Measurements from ENCODE around the gene ATG101.

DNA sequence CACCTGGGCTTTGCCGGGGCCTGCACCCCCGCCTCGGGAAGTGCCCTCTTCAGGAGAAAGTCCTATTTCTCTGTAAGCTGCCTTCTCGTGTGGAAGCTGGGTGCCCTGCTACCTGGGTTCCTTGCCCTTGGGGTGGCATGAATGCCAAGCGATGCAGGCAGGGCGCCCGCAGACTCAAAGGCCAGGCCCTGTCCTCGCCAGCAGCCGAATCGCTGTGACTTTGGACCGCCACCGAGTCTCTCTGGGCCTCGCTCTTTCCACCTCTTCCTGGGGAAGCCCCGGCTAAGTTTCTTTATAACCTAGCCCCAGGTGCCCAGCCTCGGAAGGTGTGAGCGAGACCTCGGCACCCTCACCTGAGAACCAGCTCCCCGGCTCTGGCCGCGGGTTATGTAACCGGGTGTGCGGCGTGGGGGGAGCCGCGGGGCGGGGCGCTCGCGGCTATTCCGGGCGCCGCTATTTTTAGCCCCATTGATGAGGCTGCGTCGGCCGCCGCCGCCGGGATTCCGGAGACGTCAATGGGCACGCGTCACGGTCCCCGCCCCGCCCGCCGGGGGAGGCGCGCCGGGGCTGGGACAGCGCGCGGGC, 33.1 kb upstream of the ATG101 start:
- TF ChIP-seq, protein P1, sequence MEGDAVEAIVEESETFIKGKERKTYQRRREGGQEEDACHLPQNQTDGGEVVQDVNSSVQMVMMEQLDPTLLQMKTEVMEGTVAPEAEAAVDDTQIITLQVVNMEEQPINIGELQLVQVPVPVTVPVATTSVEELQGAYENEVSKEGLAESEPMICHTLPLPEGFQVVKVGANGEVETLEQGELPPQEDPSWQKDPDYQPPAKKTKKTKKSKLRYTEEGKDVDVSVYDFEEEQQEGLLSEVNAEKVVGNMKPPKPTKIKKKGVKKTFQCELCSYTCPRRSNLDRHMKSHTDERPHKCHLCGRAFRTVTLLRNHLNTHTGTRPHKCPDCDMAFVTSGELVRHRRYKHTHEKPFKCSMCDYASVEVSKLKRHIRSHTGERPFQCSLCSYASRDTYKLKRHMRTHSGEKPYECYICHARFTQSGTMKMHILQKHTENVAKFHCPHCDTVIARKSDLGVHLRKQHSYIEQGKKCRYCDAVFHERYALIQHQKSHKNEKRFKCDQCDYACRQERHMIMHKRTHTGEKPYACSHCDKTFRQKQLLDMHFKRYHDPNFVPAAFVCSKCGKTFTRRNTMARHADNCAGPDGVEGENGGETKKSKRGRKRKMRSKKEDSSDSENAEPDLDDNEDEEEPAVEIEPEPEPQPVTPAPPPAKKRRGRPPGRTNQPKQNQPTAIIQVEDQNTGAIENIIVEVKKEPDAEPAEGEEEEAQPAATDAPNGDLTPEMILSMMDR (IDR thresholded peaks at IDR 0.05) = no peak
- peak; percentile 17 to 86 for TF ChIP-seq POLR2A (IDR thresholded peaks at IDR 0.05)
